Activated CD4-positive, alpha-beta T cell treated with anti-CD3 and anti-CD28 coated beads for 48 hours (primary cell): ENCODE results near the gene HIP1R.

Experiments used
- DNase-seq: peaks from one replicate; pipeline ENCODE4 v3.0.0-alpha.2; 2020

HIP1R gene

DNA sequence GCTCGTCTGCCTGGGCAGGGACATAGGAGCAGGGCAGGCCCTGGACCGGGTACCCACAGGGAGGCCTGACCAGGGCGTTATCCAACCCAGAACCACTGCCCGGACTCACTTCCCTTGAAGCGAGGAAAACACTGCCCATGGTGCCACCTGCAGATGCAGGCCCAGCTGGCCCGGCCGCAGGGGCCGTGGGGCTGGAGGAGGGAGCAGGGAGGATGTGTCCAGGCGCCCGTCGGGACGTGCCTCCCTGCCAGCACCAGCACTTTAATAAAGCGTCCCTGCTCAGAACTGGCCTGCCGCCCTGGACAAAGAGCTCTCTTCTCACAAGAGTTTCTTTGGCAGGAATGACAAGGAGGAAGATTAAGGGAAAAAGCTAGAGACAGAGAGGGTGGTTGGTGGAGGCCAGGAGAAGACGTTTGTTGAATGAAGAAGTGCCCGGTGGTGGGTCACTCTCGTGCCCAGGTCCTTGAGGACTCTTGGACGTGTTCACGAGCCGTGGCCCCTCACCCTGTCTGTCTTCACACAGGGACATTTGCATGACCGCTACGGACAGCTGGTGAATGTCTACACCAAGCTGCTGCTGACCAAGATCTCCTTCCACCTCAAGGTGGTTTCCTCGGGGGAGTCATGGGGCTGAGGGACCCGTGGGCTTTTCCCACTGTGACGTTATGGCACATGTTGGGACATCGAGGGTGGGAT, 14.2 kb downstream of the HIP1R start:
- no peak for DNase-seq

DNA sequence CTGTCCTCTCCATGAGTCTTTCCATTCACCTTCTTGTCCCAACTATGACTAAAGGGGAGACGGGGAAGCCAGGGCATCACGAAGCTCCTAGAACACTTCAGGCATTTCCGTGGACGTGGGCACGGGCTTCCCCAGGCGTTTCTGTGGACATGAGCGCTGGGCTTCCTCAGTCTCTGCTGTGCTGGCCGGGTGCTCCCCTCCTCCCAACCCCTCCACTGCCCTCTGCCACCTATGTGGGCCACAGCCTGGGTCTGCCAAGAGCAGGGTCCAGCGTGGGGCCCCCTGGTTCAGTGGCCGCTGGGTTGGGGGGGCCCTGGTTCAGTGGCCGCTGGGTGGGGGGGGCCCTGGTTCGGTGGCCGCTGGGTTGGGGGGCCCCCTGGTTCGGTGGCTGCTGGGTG, 14.8 kb downstream of the HIP1R start:
- DNase-seq = no peak

DNA sequence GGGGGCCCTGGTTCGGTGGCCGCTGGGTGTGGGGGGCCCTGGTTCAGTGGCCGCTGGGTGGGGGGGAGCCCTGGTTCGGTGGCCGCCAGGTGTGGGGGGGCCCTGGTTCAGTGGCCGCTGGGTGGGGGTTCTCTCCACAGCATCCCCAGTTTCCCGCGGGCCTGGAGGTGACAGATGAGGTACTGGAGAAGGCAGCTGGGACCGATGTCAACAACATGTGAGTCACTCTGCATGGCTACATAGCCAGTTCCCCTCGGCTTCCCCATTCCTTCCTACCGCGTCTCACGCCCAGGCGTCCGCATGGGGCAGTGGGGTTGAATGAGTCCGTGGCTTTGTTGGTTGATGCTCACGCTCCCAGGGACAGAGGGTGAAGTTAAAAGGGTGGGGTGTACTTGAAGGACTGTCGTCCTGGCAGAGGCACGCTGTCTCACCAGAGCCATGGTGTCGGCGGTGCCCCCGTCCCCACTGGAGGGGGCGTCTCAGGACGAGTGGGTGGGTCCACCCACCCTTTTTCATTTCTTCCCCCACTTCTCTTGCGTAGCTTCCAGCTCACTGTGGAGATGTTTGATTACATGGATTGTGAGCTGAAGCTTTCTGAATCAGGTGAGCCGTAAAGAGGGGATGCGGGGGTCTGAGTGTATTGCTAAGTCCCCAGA, 15.6 kb downstream of the HIP1R start:
- no peak for DNase-seq

- DNase-seq = no peak
These were observed 16.6 kb downstream of the HIP1R start for GRCh38 chr12:122851820-122852219.

GRCh38 chr12:122852336-122853275, 17.3 kb downstream of the HIP1R start:
- no peak for DNase-seq

DNA sequence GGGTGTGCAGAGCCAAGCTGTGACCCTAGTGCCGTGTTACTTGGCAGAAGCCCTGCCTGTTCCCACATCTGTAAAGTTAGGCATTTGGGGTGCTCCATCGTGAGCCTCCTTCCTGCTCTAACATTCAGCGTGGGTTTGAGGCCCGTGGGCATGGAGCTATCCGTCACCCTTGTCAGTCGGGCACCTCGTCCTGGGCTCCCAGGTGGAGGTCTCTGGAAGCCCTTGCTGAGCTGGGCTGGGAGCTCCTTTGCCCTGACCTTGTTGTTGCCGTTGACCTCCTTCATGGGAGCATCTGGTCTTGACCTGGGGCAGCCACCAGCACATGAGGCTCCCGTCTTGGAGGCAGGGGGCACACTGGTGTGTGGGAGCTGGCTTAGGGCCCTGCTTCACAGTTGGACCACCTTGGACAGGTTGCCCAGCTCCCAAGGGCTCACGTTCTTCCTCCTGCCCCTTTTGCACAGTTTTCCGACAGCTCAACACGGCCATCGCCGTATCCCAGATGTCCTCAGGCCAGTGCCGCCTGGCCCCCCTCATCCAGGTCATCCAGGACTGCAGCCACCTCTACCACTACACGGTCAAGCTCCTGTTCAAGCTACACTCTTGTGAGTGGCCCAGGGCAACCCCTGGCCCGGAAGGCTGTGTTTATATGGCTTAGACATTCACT, 18.5 kb downstream of the HIP1R start:
- no peak for DNase-seq

DNA sequence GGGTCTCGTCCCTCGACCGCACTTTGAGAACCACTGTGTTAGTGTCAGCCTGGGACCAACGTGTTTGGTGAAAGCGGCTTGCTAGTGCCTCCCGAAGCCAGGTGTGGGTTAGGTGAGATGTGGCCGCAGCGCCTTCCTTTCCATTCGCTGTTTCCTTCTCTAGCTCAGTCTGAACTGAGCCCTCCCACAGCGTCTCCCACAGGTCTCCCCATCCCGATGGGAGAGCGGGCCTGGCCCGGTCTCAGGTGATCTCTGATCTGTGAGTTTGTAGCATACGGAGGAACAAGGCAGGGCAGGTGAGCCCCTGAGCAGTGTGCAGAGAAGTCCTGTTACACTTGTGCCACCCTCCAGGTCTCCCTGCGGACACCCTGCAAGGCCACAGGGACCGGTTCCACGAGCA, 19.3 kb downstream of the HIP1R start:
- DNase-seq = no peak

GRCh38 chr12:122855071-122855829, 20.0 kb downstream of the HIP1R start:
- no peak for DNase-seq

DNA sequence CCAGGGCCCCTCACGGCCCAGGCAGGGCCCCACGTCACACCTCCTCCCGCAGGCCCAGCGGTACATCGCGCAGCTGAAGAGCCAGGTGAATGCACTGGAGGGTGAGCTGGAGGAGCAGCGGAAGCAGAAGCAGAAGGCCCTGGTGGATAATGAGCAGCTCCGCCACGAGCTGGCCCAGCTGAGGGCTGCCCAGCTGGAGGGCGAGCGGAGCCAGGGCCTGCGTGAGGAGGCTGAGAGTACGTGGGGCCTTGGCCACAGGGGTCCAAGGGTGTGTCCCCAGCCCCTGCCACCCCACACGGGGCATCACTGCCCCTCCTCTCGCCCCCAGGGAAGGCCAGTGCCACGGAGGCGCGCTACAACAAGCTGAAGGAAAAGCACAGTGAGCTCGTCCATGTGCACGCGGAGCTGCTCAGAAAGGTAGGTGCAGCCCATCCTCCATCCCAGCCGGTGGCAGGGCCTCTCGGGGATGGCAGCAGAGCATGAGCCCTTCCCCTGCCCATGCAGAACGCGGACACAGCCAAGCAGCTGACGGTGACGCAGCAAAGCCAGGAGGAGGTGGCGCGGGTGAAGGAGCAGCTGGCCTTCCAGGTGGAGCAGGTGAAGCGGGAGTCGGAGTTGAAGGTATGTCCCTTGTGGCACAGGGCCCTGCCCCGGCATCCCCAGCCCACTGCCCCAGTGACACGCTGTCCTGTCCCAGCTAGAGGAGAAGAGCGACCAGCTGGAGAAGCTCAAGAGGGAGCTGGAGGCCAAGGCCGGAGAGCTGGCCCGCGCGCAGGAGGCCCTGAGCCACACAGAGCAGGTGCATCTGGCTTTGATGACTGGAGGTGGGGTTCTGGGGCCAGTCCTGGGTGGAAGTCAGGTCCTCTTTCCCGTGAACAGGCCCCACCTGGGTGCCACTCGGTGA, 20.9 kb downstream of the HIP1R start:
- DNase-seq = no peak

DNA sequence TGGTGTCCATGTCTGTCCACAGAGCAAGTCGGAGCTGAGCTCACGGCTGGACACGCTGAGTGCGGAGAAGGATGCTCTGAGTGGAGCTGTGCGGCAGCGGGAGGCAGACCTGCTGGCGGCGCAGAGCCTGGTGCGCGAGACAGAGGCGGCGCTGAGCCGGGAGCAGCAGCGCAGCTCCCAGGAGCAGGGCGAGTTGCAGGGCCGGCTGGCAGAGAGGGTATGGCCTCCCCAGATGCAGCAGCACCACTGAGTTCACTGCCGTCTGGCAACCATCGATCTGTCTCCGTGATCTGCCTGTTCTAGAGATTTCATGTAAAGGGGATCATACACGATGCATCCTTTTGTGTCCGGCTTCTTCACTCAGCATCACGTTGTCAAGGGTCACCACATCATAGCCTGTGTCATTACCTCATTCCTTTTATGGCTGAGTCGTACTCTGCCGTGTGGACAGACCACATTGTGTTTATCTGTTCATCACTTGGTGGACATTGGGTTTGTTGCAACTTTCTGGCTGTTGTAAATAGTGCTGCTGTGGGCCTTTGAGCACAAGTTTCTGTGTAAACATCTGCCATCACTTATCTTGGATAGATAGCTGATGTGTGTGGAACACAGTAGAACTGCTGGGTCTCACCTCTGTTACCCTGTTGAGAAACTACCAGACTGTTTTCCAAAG, 21.9 kb downstream of the HIP1R start:
- no peak for DNase-seq

GRCh38 chr12:122858171-122858570, 22.9 kb downstream of the HIP1R start:
- no peak for DNase-seq

DNA sequence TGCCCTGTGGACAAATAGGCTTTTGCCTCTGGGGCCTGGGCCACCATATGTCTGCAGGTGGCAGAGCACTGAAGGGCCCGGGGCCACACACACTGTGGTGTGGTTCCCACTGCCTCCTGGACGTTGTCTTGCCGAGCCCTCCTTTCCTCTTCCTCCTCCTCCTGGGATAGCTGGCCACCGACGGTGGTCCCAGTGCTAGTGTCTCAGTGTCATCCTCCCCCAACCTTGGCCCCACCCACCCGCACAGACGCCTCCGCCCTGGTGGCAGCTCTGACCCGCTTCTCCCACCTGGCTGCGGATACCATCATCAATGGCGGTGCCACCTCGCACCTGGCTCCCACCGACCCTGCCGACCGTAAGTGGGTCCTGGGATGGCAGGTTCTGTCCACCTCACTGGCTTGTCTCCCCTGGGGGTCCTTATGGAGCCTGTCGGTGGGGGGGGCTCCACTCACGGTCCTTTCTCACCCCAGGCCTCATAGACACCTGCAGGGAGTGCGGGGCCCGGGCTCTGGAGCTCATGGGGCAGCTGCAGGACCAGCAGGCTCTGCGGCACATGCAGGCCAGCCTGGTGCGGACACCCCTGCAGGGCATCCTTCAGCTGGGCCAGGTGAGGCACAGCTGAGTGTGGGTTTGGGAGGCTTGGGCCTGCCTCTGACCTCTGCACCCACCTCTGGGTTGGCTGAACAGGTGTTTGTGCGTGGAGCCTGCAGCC, 23.5 kb downstream of the HIP1R start:
- DNase-seq = no peak

DNA sequence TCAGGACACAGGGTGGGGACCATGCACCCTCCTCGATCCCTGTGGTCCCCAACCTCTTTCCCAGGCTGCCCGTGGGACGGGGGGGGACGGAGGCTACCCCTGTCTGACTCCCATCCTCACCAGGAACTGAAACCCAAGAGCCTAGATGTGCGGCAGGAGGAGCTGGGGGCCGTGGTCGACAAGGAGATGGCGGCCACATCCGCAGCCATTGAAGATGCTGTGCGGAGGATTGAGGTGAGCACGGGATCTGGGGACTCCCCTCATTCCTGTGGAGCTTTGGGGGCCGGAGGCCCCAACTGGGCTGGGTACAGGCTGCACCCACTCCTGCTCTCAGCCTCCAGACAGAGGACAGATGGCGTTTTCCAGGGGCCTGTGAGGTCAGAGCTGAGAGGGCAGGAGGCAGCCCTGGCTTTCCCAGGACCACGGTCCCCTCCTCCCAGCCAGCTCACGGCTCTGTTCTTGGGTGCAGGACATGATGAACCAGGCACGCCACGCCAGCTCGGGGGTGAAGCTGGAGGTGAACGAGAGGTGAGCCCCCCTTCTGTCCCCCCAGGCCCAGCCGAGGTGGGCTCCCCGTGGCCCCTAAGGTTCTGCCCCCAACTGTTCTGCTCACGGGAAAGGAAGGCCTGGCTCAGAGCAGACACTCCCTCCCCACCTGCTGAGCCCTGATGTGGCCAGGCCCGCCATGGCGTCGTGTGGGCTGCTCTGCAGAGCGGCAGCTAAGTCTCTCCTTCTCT, 24.2 kb downstream of the HIP1R start:
- DNase-seq = no peak

- DNase-seq = peak; percentile 87
These were observed 25.0 kb downstream of the HIP1R start for GRCh38 chr12:122860040-122860853.

DNA sequence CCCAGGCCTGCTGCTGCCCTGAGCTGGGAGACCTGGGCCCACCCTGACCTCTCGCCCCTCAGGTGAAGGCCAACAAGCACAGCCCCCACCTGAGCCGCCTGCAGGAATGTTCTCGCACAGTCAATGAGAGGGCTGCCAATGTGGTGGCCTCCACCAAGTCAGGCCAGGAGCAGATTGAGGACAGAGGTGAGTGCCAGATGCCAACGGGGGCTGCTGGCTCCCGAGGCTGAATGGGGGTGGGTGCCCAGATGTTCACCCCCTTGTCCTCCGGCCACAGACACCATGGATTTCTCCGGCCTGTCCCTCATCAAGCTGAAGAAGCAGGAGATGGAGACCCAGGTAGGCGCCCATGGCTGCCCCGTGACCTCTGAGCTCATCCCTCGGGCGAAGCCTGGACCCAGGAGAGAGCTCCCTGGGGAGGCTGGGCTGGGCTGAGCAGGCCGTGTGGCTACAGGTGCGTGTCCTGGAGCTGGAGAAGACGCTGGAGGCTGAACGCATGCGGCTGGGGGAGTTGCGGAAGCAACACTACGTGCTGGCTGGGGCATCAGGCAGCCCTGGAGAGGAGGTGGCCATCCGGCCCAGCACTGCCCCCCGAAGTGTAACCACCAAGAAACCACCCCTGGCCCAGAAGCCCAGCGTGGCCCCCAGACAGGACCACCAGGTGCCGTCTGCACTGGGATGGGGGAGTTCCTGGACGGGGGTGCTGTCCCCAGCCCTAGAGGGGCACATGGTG, 25.8 kb downstream of the HIP1R start:
- no peak for DNase-seq

DNA sequence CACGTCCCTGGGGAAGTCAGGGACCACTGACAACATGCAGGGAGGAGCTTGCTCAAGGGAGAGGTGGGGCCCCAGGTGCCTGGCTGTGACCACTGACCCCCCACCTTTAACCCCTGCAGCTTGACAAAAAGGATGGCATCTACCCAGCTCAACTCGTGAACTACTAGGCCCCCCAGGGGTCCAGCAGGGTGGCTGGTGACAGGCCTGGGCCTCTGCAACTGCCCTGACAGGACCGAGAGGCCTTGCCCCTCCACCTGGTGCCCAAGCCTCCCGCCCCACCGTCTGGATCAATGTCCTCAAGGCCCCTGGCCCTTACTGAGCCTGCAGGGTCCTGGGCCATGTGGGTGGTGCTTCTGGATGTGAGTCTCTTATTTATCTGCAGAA, 26.3 kb downstream of the HIP1R start:
- DNase-seq = no peak

- DNase-seq = no peak
These were observed 26.9 kb downstream of the HIP1R start for GRCh38 chr12:122862110-122862634.
